Epithelial cell of prostate (primary cell): ENCODE results near the gene AMBRA1.
A peak's percentile ranks its signal among the peaks of the same experiment; 100 is the strongest.
"Not testable (repeated sequence)": the region's sequence is repeated elsewhere in the genome, so short reads cannot be mapped to it uniquely, and the experiment has no call there.

Experiments used
- DNase-seq: peaks from one replicate; pipeline ENCODE4 v3.0.0-alpha.2; 2011; ENCODE audit warnings: low read depth, low spot score
- H3K27ac ChIP-seq: fragments of 450-650 bp; 2 replicates; pipeline ENCODE4 v1.5.1; 2017; ENCODE audit warnings: mild to moderate bottlenecking

The AMBRA1 gene

GRCh38 chr11:46377290-46377689 lies 216.5 kb downstream of the AMBRA1 start:
- H3K27ac ChIP-seq = no peak overlapping the region
- DNase-seq = no peak

- DNase-seq = no peak
- no peak overlapping the region for H3K27ac ChIP-seq
Measured at GRCh38 chr11:46376258-46377050, 217.4 kb downstream of the AMBRA1 start.

- no peak for DNase-seq
- H3K27ac ChIP-seq = no peak overlapping the region
Measured at GRCh38 chr11:46375392-46376101, 218.3 kb downstream of the AMBRA1 start.

- no peak overlapping the region for H3K27ac ChIP-seq
- no peak for DNase-seq
Measured at GRCh38 chr11:46374815-46375214, 219.0 kb downstream of the AMBRA1 start.

GRCh38 chr11:46373787-46374740 lies 219.8 kb downstream of the AMBRA1 start:
- no peak for DNase-seq
- no peak overlapping the region for H3K27ac ChIP-seq

GRCh38 chr11:46372501-46372900 lies 221.3 kb downstream of the AMBRA1 start:
- DNase-seq, H3K27ac ChIP-seq: not testable (repeated sequence)

GRCh38 chr11:46372086-46372485 lies 221.7 kb downstream of the AMBRA1 start:
- H3K27ac ChIP-seq = no peak overlapping the region
- DNase-seq = no peak

- not testable (repeated sequence) for DNase-seq, H3K27ac ChIP-seq
Measured at GRCh38 chr11:46371262-46371661, 222.6 kb downstream of the AMBRA1 start.

- H3K27ac ChIP-seq = no peak overlapping the region
- DNase-seq = no peak
Measured at GRCh38 chr11:46370253-46370652, 223.6 kb downstream of the AMBRA1 start.

- no peak for DNase-seq
- no peak overlapping the region for H3K27ac ChIP-seq
Measured at GRCh38 chr11:46369458-46370152, 224.2 kb downstream of the AMBRA1 start.

GRCh38 chr11:46367916-46368267 lies 225.9 kb downstream of the AMBRA1 start:
- H3K27ac ChIP-seq = no peak overlapping the region
- DNase-seq = no peak

- DNase-seq = no peak
- no peak overlapping the region for H3K27ac ChIP-seq
Measured at GRCh38 chr11:46367244-46367915, 226.4 kb downstream of the AMBRA1 start.

GRCh38 chr11:46366661-46367161 lies 227.1 kb downstream of the AMBRA1 start:
- DNase-seq = no peak
- H3K27ac ChIP-seq = no peak overlapping the region

- no peak for DNase-seq
- no peak overlapping the region for H3K27ac ChIP-seq
Measured at GRCh38 chr11:46366260-46366659, 227.6 kb downstream of the AMBRA1 start.

GRCh38 chr11:46364791-46365190 lies 229.0 kb downstream of the AMBRA1 start:
- H3K27ac ChIP-seq = no peak overlapping the region

GRCh38 chr11:46364056-46364455 lies 229.8 kb downstream of the AMBRA1 start:
- DNase-seq = no peak
- H3K27ac ChIP-seq = peak overlapping the region; percentile 41

More at GRCh38 chr11:46364791-46365190, 229.0 kb downstream of the AMBRA1 start:
- no peak for DNase-seq

GRCh38 chr11:46363455-46364005 lies 230.3 kb downstream of the AMBRA1 start:
- H3K27ac ChIP-seq = peak overlapping the region; percentile 41
- no peak for DNase-seq

- peak overlapping the region; percentile 41 for H3K27ac ChIP-seq
- no peak for DNase-seq
Measured at GRCh38 chr11:46363031-46363407, 230.8 kb downstream of the AMBRA1 start.
